GM12892 (cell line): Measurements from ENCODE around the gene LMTK2.

Experiments used
- POLR2A ChIP-seq: IDR thresholded peaks from 2 replicates; pipeline ENCODE4 v1.6.1; 2011; ENCODE audit warnings: low read depth, low read length, control low read depth
- POLR2AphosphoS5 ChIP-seq: IDR thresholded peaks from 2 replicates; pipeline ENCODE4 v1.6.1; 2011; ENCODE audit warnings: low read depth, low read length, control low read depth
- TAF1 ChIP-seq: IDR thresholded peaks from 2 replicates; pipeline ENCODE4 v1.6.1; 2011; ENCODE audit warnings: low read depth, mild to moderate bottlenecking, control low read depth, low read length, borderline replicate concordance

- no peak for TF ChIP-seq POLR2AphosphoS5
- TF ChIP-seq POLR2A, result no peak
- no peak for TF ChIP-seq TAF1
Measured at GRCh38 chr7:98212532-98213041, 105.9 kb downstream of the LMTK2 start.
